ENCODE data around the gene KIF6. TPM values are rescaled to one million over a fixed set of nuclear protein-coding genes. Genes with fewer than 3 reads are reported as not detected.
"Not testable (repeated sequence)": the region's sequence is repeated elsewhere in the genome, so short reads cannot be mapped to it uniquely, and the experiment has no call there.

KIF6 gene
- total RNA-seq, 1 experiment from 2014 or later: not detected

GRCh38 chr6:39681674-39682121 is 43.5 kb downstream of the KIF6 start:
- in situ Hi-C loops (cut with HindIII; ENCODE audit: low pct_unique_long_range_greater_than_20kb, low sequenced_read_pairs) (no loop called here), intact Hi-C loops (cut with micrococcal nuclease; ENCODE audit: unreplicated experiment) (no loop called here)
- CTCF ChIA-PET: no interaction called here
- Histone ChIP-seq H3K27ac (ENCODE audit: low read length) (no peak overlapping the region), H3K4me1 (ENCODE audit: control insufficient read depth, insufficient read depth, low read length) (no peaks in the 10 kb centered on the region), H3K36me3 (ENCODE audit: control insufficient read depth, insufficient read depth, low read length) (no peaks in the 10 kb centered on the region), H3K27me3 (ENCODE audit: control insufficient read depth, insufficient read depth, low read length) (no peaks in the 10 kb centered on the region), H3K4me3 (ENCODE audit: low read depth in 2 of 2, low read length in 2 of 2) (no peak overlapping the region), H3K9me3 (ENCODE audit: control insufficient read depth, insufficient read depth, low read depth, low read length) (no peaks in the 10 kb centered on the region)
- DNase-seq (ENCODE audit: low read depth, low spot score) (no peak), ATAC-seq (no peak)
- TF ChIP-seq SIN3A (IDR thresholded peaks at IDR 0.05; ENCODE audit: borderline replicate concordance, insufficient read depth, low read depth, low read length): no peak
- TF ChIP-seq POLR2AphosphoS5 (IDR thresholded peaks at IDR 0.05; ENCODE audit: low read depth, low read length): no peak
- no peak for TF ChIP-seq REST (IDR thresholded peaks at IDR 0.05; ENCODE audit: insufficient read depth in 1 of 2, low read depth in 2 of 2, low read length in 1 of 2)
- no peak for TF ChIP-seq TCF7L2 (IDR thresholded peaks at IDR 0.05; ENCODE audit: low read depth, low read length)
- no peak for TF ChIP-seq CTCF (IDR thresholded peaks at IDR 0.05)
- no TSS peak for BruUV-seq (replicated peaks)
- POLR2A ChIA-PET: no interaction called here

- no peak for TF ChIP-seq SIN3A (IDR thresholded peaks at IDR 0.05; ENCODE audit: borderline replicate concordance, insufficient read depth, low read depth, low read length)
- Histone ChIP-seq H3K4me3 (ENCODE audit: low read depth in 2 of 2, low read length in 2 of 2) (no peak overlapping the region), H3K27ac (ENCODE audit: low read length) (no peak overlapping the region), H3K27me3 (ENCODE audit: control insufficient read depth, insufficient read depth, low read length) (no peaks in the 10 kb centered on the region), H3K4me1 (ENCODE audit: control insufficient read depth, insufficient read depth, low read length) (no peaks in the 10 kb centered on the region), H3K36me3 (ENCODE audit: control insufficient read depth, insufficient read depth, low read length) (no peaks in the 10 kb centered on the region), H3K9me3 (ENCODE audit: control insufficient read depth, insufficient read depth, low read depth, low read length) (no peaks in the 10 kb centered on the region)
- CTCF ChIA-PET: no interaction called here
- intact Hi-C loops (cut with micrococcal nuclease; ENCODE audit: unreplicated experiment) (no loop called here), in situ Hi-C loops (cut with HindIII; ENCODE audit: low pct_unique_long_range_greater_than_20kb, low sequenced_read_pairs) (no loop called here)
- no TSS peak for BruUV-seq (replicated peaks)
- ATAC-seq (no peak), DNase-seq (ENCODE audit: low read depth, low spot score) (no peak)
- POLR2A ChIA-PET: no interaction called here
Observed at GRCh38 chr6:39678914-39679313, 46.3 kb downstream of the KIF6 start.

GRCh38 chr6:39677318-39677717 is 47.9 kb downstream of the KIF6 start:
- ATAC-seq; H3K4me3 ChIP-seq (ENCODE audit: low read depth in 2 of 2, low read length in 2 of 2); CTCF ChIA-PET; POLR2A ChIA-PET; in situ Hi-C loops (cut with HindIII; ENCODE audit: low pct_unique_long_range_greater_than_20kb, low sequenced_read_pairs); H3K27me3 ChIP-seq (ENCODE audit: control insufficient read depth, insufficient read depth, low read length); H3K27ac ChIP-seq (ENCODE audit: low read length); H3K36me3 ChIP-seq (ENCODE audit: control insufficient read depth, insufficient read depth, low read length); H3K4me1 ChIP-seq (ENCODE audit: control insufficient read depth, insufficient read depth, low read length); DNase-seq (ENCODE audit: low read depth, low spot score); BruUV-seq (replicated peaks); H3K9me3 ChIP-seq (ENCODE audit: control insufficient read depth, insufficient read depth, low read depth, low read length); intact Hi-C loops (cut with micrococcal nuclease; ENCODE audit: unreplicated experiment): not testable (repeated sequence)

Measured in Panc1 (cell line).